Measurements from ENCODE around the gene SASH1. TPM values are rescaled to one million over a fixed set of nuclear protein-coding genes. Genes with fewer than 3 reads are reported as not detected.

The SASH1 gene
- total RNA-seq, 6 donors from 2014 or later, result 59.3 to 131 (median 79.2) TPM

DNA sequence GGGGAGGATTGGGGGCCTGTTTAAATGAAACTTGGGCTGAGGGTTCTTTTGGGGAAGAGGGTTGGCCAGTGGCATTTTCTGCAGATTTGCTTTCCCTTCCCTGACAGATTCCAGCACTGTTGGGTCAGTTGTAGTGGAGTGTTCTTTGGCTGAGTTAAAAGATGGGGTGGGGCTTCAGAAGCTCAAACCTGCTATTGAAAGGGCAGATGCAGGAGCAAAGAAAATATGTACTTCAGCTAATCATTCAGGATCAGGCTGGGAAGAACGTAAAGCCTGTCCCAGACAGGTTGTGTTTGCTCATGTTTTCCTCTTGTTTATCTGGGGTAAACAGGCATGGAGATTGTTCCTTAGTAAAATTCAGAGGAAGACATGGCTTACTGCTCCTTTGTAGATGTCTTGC is 2.5 kb downstream of the SASH1 start:
- Histone ChIP-seq H3K27ac (peak overlapping the region; percentile 90 to 98 (median 92)), H3K4me1 (peaks cover 15 to 61% (median 22%) of the 10 kb centered on the region in 4 donors), H3K9me3 (no peaks in the 10 kb centered on the region), H3K36me3 (peaks cover 0 to 5% (median 0%) of the 10 kb centered on the region in 4 donors), H3K27me3 (no peaks in the 10 kb centered on the region), H3K4me3 (peak overlapping the region in 3 of 4 donors; percentile 64 to 80 (median 72))
- ATAC-seq (ENCODE audit: low FRiP score in 2 of 2) (no peak), DNase-seq (no peak)
- peak in 1 of 4 donors; percentile 20 for TF ChIP-seq POLR2A (IDR thresholded peaks at IDR 0.05)
- no peak for TF ChIP-seq CTCF (IDR thresholded peaks at IDR 0.05)
- peak in 2 of 4 donors; percentile 73 to 87 for TF ChIP-seq EP300 (IDR thresholded peaks at IDR 0.05)
- peak in 1 of 2 donors; percentile 63 for TF ChIP-seq POLR2AphosphoS5 (IDR thresholded peaks at IDR 0.05)
- 28 to 38% methylated on average over 1 of the region's 1 CpG for WGBS, 2 donors

GRCh38 chr6:148345578-148345977 is 2.9 kb downstream of the SASH1 start:
- Histone ChIP-seq H3K27me3 (no peaks in the 10 kb centered on the region), H3K36me3 (peaks cover 0 to 6% (median 0%) of the 10 kb centered on the region in 4 donors), H3K9me3 (no peaks in the 10 kb centered on the region), H3K27ac (peak overlapping the region; percentile 90 to 98 (median 92)), H3K4me3 (peak overlapping the region in 2 of 4 donors; percentile 64 to 72), H3K4me1 (peaks cover 15 to 60% (median 22%) of the 10 kb centered on the region in 4 donors)
- TF ChIP-seq CTCF (IDR thresholded peaks at IDR 0.05), result no peak
- no peak for TF ChIP-seq POLR2A (IDR thresholded peaks at IDR 0.05)
- no peak for TF ChIP-seq EP300 (IDR thresholded peaks at IDR 0.05)
- no peak for TF ChIP-seq POLR2AphosphoS5 (IDR thresholded peaks at IDR 0.05)
- ATAC-seq (ENCODE audit: low FRiP score in 2 of 2) (no peak), DNase-seq (no peak)
- 43 to 52% methylated on average over 4 of the region's 4 CpGs for WGBS, 2 donors

DNA sequence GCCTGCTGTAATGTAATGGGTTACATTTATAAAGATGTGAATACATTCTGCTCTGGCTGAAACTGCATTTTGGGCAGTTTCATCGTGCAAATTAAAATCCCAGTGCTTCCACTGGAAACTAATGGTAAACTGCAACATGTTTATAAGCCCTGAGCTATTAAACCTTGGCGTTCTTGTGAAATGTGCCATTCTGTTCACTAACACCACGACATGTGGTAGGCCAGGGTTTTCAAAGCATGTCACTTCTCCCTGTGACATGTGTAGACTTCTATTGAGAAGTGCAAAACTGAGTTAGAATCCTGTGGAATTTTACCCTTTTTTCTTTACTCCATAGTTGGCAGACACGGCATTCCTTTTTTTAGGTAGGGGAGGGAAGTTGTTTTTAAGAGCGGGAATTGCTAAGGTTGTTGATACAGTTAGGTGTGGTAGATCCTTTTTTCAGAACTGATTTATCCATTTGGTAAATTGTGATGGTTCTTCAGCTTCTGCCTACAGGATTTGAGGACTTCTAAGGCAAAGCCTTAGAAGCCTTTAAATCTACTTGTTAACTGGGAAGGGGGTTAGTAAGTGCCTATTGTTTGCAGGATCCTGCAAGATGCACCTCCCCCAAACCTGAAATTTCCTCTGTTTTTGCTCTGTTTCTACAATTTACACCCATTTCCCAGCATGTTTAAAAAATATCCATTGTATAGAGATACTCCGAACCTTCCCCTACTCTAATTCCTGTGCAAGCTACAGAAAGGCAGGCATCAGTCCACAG is 4.2 kb downstream of the SASH1 start:
- TF ChIP-seq POLR2AphosphoS5 (IDR thresholded peaks at IDR 0.05), result no peak
- TF ChIP-seq POLR2A (IDR thresholded peaks at IDR 0.05), result no peak
- no peak for TF ChIP-seq EP300 (IDR thresholded peaks at IDR 0.05)
- no peak for TF ChIP-seq CTCF (IDR thresholded peaks at IDR 0.05)
- H3K4me1 ChIP-seq, result peaks cover 11 to 49% (median 27%) of the 10 kb centered on the region in 4 donors
- H3K36me3 ChIP-seq, result peaks cover 0 to 6% (median 0%) of the 10 kb centered on the region in 4 donors
- H3K9me3 ChIP-seq, result no peaks in the 10 kb centered on the region
- 61 to 68% methylated on average over 6 of the region's 6 CpGs for WGBS, 2 donors
- no peaks in the 10 kb centered on the region for H3K27me3 ChIP-seq
- peak overlapping the region in 3 of 4 donors; percentile 4 to 98 (median 45) for H3K27ac ChIP-seq
- ATAC-seq (ENCODE audit: low FRiP score in 2 of 2) (no peak), DNase-seq (no peak)
- H3K4me3 ChIP-seq, result peak overlapping the region in 1 of 4 donors; percentile 64

DNA sequence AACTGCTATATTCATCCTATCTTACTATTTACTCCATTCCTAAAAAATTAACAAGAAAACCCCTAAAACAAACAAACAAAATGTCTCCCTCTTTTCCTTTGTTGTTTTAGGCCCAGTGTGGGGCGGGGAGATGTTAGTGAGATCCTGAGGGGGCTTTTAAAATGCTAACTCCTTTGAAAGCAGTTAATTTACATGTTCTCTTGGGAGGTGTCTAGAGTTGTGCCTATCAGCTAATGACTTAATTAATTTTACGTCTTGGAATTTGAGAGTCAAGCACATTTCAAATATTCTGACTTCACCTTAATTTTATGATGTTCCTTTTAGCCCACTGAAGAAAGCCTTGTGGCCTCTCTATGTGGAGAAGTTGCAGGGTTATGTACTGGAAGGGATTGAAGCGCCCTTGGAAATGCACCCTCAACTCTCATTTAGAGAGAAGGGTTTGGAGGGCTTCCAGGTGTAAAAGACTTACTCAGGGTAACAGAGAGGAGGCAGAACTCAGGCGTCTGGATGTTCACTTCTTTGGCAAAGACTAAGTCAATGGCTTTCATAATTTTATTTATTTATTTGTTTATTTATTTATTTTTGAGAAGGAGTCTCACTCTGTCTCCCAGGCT is 4.9 kb downstream of the SASH1 start:
- 55 to 70% methylated on average over 4 of the region's 4 CpGs for WGBS, 2 donors
- H3K27me3 ChIP-seq, result no peaks in the 10 kb centered on the region
- H3K9me3 ChIP-seq, result no peaks in the 10 kb centered on the region
- H3K4me1 ChIP-seq, result peaks cover 8 to 47% (median 26%) of the 10 kb centered on the region in 4 donors
- ATAC-seq (ENCODE audit: low FRiP score in 2 of 2) (no peak), DNase-seq (no peak)
- no peak for TF ChIP-seq POLR2AphosphoS5 (IDR thresholded peaks at IDR 0.05)
- TF ChIP-seq POLR2A (IDR thresholded peaks at IDR 0.05), result no peak
- no peak for TF ChIP-seq EP300 (IDR thresholded peaks at IDR 0.05)
- no peak for TF ChIP-seq CTCF (IDR thresholded peaks at IDR 0.05)
- no peak overlapping the region for H3K4me3 ChIP-seq
- peaks cover 0 to 6% (median 0%) of the 10 kb centered on the region in 4 donors for H3K36me3 ChIP-seq
- peak overlapping the region in 2 of 4 donors; percentile 45 to 98 for H3K27ac ChIP-seq
